Astrocyte (in vitro differentiated cells and primary cell): Measurements from ENCODE around the gene PLA2G2D. TPM values are rescaled to one million over a fixed set of nuclear protein-coding genes. Genes with fewer than 3 reads are reported as not detected.

Source experiments
- DNase-seq: peaks from one replicate; pipeline ENCODE4 v3.0.0-alpha.2; 2010; ENCODE audit warnings: low read depth
- FAIRE-seq: peaks from 2 replicates; lab custom pipeline; 2011; peaks lifted over from hg19 to GRCh38; lab: Jason Lieb, UNC
- H2AFZ ChIP-seq: 2 replicates; pipeline ENCODE4 v1.6.0; 2012; ENCODE audit warnings: low read depth, low read length, inconsistent platforms
- H3K27ac ChIP-seq: 2 replicates; pipeline ENCODE4 v1.5.1; 2011; ENCODE audit warnings: low read depth, low read length, inconsistent platforms
- H3K27me3 ChIP-seq: 2 replicates; pipeline ENCODE4 v1.6.0; 2011; ENCODE audit warnings: low read length, inconsistent platforms; ENCODE audit not compliant: insufficient read depth
- H3K36me3 ChIP-seq: 2 replicates; pipeline ENCODE4 v1.5.1; 2011; ENCODE audit warnings: low read length, inconsistent platforms; ENCODE audit not compliant: insufficient read depth
- H3K4me1 ChIP-seq: 2 replicates; pipeline ENCODE4 v1.5.1; 2011; ENCODE audit warnings: low read length, inconsistent platforms; ENCODE audit not compliant: insufficient read depth
- H3K4me2 ChIP-seq: 2 replicates; pipeline ENCODE4 v1.6.0; 2012; ENCODE audit warnings: low read length, inconsistent platforms
- H3K4me3 ChIP-seq: 2 replicates; pipeline ENCODE4 v1.5.1; 2011; ENCODE audit warnings: low read depth, mild to moderate bottlenecking, low read length, inconsistent platforms; ENCODE audit not compliant: insufficient read depth
- H3K79me2 ChIP-seq: 2 replicates; pipeline ENCODE4 v1.6.0; 2012; ENCODE audit warnings: mild to moderate bottlenecking, low read length, inconsistent platforms; ENCODE audit not compliant: insufficient read depth
- H3K9ac ChIP-seq: 2 replicates; pipeline ENCODE4 v1.6.0; 2012; ENCODE audit warnings: mild to moderate bottlenecking, low read length, inconsistent platforms
- H3K9me3 ChIP-seq: 2 replicates; pipeline ENCODE4 v1.5.1; 2012; ENCODE audit warnings: low read depth, mild to moderate bottlenecking, low read length, inconsistent platforms; ENCODE audit not compliant: insufficient read depth
- H4K20me1 ChIP-seq: 2 replicates; pipeline ENCODE4 v1.6.0; 2012; ENCODE audit warnings: low read length, inconsistent platforms; ENCODE audit not compliant: insufficient read depth
- H3K27ac Mint-ChIP-seq: one replicate; pipeline ENCODE4 v1.8.0; 2021; ENCODE audit warnings: mild to moderate bottlenecking, mixed read lengths; ENCODE audit not compliant: unreplicated experiment
- H3K27me3 Mint-ChIP-seq: one replicate; pipeline ENCODE4 v1.8.0; 2021; ENCODE audit warnings: low read depth, mixed read lengths; ENCODE audit not compliant: unreplicated experiment
- H3K36me3 Mint-ChIP-seq: one replicate; pipeline ENCODE4 v1.8.0; 2021; ENCODE audit warnings: low read depth, mixed read lengths; ENCODE audit not compliant: unreplicated experiment
- H3K4me1 Mint-ChIP-seq: one replicate; pipeline ENCODE4 v1.8.0; 2021; ENCODE audit warnings: low read depth, mixed read lengths; ENCODE audit not compliant: unreplicated experiment
- H3K4me3 Mint-ChIP-seq: one replicate; pipeline ENCODE4 v1.8.0; 2021; ENCODE audit warnings: mild to moderate bottlenecking, moderate library complexity, mixed read lengths; ENCODE audit not compliant: unreplicated experiment
- H3K9me3 Mint-ChIP-seq: one replicate; pipeline ENCODE4 v1.8.0; 2021; ENCODE audit warnings: mild to moderate bottlenecking, mixed read lengths; ENCODE audit not compliant: unreplicated experiment
- CTCF ChIP-seq: IDR thresholded peaks from 2 replicates; pipeline ENCODE4 v1.5.1; 2011; ENCODE audit warnings: low read depth, mild to moderate bottlenecking, inconsistent platforms, low read length, moderate library complexity; ENCODE audit not compliant: insufficient read depth
- EZH2 ChIP-seq: IDR thresholded peaks from 2 replicates; pipeline ENCODE4 v1.6.1; 2012; ENCODE audit warnings: mild to moderate bottlenecking, low read length, inconsistent platforms; ENCODE audit not compliant: insufficient read depth
- total RNA-seq: library from RNA; stranded (reverse); gene quantifications from 2 replicates; pipeline ENCODE4 v1.2.1, GENCODE V29; 2021

The PLA2G2D gene
- total RNA-seq, 1 donor from 2014 or later: not detected

GRCh38 chr1:20086800-20087199 is 32.5 kb downstream of the PLA2G2D start:
- H3K4me3 ChIP-seq: no peak overlapping the region
- H3K9ac ChIP-seq: no peak overlapping the region
- DNase-seq (no peak), FAIRE-seq (no peak)
- no peaks in the 10 kb centered on the region for H3K4me1 ChIP-seq
- Mint-ChIP-seq H3K4me3 (no peak overlapping the region), H3K9me3 (peaks cover 1% of the 10 kb centered on the region), H3K27ac (no peak overlapping the region), H3K4me1 (no peaks in the 10 kb centered on the region), H3K27me3 (peaks cover 25% of the 10 kb centered on the region), H3K36me3 (no peaks in the 10 kb centered on the region)
- H3K4me2 ChIP-seq: no peak overlapping the region
- H3K27me3 ChIP-seq: peaks cover 10% of the 10 kb centered on the region
- no peak overlapping the region for H3K27ac ChIP-seq
- TF ChIP-seq CTCF (no peak), EZH2 (no peak)
- H2AFZ ChIP-seq: no peak overlapping the region
- H3K9me3 ChIP-seq: no peaks in the 10 kb centered on the region
- no peaks in the 10 kb centered on the region for H3K79me2 ChIP-seq
- H3K36me3 ChIP-seq: no peaks in the 10 kb centered on the region
- H4K20me1 ChIP-seq: no peaks in the 10 kb centered on the region

GRCh38 chr1:20083178-20083944 is 36.0 kb downstream of the PLA2G2D start:
- Histone ChIP-seq H3K27me3 (peaks cover 2% of the 10 kb centered on the region), H4K20me1 (no peaks in the 10 kb centered on the region), H3K27ac (no peak overlapping the region), H3K79me2 (no peaks in the 10 kb centered on the region), H2AFZ (no peak overlapping the region), H3K4me3 (no peak overlapping the region), H3K36me3 (no peaks in the 10 kb centered on the region), H3K9ac (no peak overlapping the region), H3K4me2 (no peak overlapping the region), H3K4me1 (no peaks in the 10 kb centered on the region), H3K9me3 (no peaks in the 10 kb centered on the region)
- H3K4me1 Mint-ChIP-seq: no peaks in the 10 kb centered on the region
- TF ChIP-seq CTCF (no peak), EZH2 (no peak)
- peaks cover 2% of the 10 kb centered on the region for H3K36me3 Mint-ChIP-seq
- peaks cover 27% of the 10 kb centered on the region for H3K27me3 Mint-ChIP-seq
- no peak for DNase-seq
- H3K9me3 Mint-ChIP-seq: no peaks in the 10 kb centered on the region
- H3K4me3 Mint-ChIP-seq: no peak overlapping the region
- no peak for FAIRE-seq
- no peak overlapping the region for H3K27ac Mint-ChIP-seq

- Histone ChIP-seq H3K36me3 (no peaks in the 10 kb centered on the region), H3K79me2 (no peaks in the 10 kb centered on the region), H3K27ac (no peak overlapping the region), H3K9ac (no peak overlapping the region), H3K4me1 (no peaks in the 10 kb centered on the region), H3K27me3 (peaks cover 2% of the 10 kb centered on the region), H4K20me1 (no peaks in the 10 kb centered on the region), H3K4me3 (no peak overlapping the region), H3K9me3 (no peaks in the 10 kb centered on the region), H3K4me2 (no peak overlapping the region), H2AFZ (no peak overlapping the region)
- Mint-ChIP-seq H3K9me3 (no peaks in the 10 kb centered on the region), H3K27ac (no peak overlapping the region), H3K4me3 (no peak overlapping the region), H3K4me1 (no peaks in the 10 kb centered on the region), H3K27me3 (peaks cover 33% of the 10 kb centered on the region), H3K36me3 (peaks cover 2% of the 10 kb centered on the region)
- FAIRE-seq (no peak), DNase-seq (no peak)
- TF ChIP-seq EZH2 (no peak), CTCF (no peak)
Observed at GRCh38 chr1:20082772-20083171, 36.6 kb downstream of the PLA2G2D start.
